ENCODE results near the gene NOL12.

- TF ChIP-seq GATA2 (IDR thresholded peaks at IDR 0.05; ENCODE audit: low read depth, low read length) (no peak), GATA3 (IDR thresholded peaks at IDR 0.05; ENCODE audit: low read depth, low read length) (no peak)
Measured at GRCh38 chr22:37716708-37717107, 30.6 kb downstream of the NOL12 start.

Data from SH-SY5Y (cell line).